HG02885 (cell line): ENCODE results near the gene SERGEF.
"Not testable (repeated sequence)": the region's sequence is repeated elsewhere in the genome, so short reads cannot be mapped to it uniquely, and the experiment has no call there.

ENCODE experiments used
- ATAC-seq: cut with Tn5 transposase; IDR thresholded peaks from one replicate; pipeline ENCODE4 v1.9.1; 2021; ENCODE audit warnings: mild to moderate bottlenecking; ENCODE audit not compliant: unreplicated experiment, poor library complexity

SERGEF gene

GRCh38 chr11:17868398-17868797, 144.4 kb downstream of the SERGEF start:
- ATAC-seq: not testable (repeated sequence)

- ATAC-seq: no peak
These were observed 145.5 kb downstream of the SERGEF start for GRCh38 chr11:17867341-17867740.

DNA sequence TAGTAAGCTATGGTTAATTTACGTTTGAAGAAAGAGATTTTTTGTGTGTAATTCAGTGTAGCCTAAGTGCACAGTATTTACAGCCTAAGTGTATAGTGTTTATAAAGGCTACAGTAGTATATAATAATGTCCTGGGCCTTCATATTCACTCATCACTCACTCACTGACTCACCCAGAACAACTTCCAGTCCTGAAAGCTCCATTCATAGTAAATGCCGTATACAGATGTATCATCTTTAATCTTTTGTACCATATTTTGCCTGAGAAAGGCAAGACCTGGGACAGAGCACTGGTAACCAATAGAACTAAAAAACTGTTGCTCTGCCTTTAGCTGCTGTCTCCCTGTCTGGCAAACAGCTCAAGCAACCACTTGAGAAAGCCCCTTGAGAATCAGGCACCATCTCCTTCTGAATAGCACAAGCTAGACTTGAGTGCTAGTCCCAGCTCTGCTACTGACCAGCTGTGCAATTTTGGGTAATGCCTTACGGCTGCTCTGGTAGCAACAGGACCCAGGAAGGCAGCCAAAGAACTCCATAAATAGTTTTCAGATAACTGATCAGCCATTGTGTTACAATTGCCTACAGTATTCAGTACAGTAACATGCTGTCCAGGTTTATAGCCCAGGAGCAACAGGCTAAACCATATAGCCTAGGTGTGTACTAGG, 146.9 kb downstream of the SERGEF start:
- ATAC-seq: no peak

DNA sequence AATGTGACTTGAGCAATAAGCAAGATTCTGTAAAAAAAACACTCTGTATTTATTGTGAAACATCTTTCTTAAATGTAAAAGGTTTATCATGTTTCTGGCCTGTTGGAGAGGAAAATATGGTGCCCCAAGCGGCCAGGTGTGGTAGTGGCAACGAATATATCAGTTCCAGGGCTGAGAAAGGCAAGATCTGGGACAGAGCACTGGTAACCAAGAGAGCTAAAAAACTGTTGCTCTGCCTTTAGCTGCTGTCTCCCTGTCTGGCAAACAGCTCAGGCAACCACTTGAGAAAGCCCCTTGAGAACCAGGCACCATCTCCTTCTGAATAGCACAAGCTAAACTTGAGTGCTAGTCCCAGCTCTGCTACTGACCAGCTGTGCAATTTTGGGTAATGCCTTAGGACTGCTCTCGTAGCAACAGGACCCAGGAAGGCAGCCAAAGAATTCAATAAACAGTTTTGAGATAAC, 148.3 kb downstream of the SERGEF start:
- peak; percentile 66 for ATAC-seq

GRCh38 chr11:17861036-17861755, 151.7 kb downstream of the SERGEF start:
- no peak for ATAC-seq

- ATAC-seq: no peak
These were observed 153.3 kb downstream of the SERGEF start for GRCh38 chr11:17859552-17859951.

GRCh38 chr11:17855531-17856290, 157.1 kb downstream of the SERGEF start:
- peak; percentile 81 for ATAC-seq

- no peak for ATAC-seq
These were observed 159.6 kb downstream of the SERGEF start for GRCh38 chr11:17853280-17853679.

- no peak for ATAC-seq
These were observed 160.6 kb downstream of the SERGEF start for GRCh38 chr11:17852246-17852645.

GRCh38 chr11:17851697-17852096, 161.2 kb downstream of the SERGEF start:
- ATAC-seq: no peak

DNA sequence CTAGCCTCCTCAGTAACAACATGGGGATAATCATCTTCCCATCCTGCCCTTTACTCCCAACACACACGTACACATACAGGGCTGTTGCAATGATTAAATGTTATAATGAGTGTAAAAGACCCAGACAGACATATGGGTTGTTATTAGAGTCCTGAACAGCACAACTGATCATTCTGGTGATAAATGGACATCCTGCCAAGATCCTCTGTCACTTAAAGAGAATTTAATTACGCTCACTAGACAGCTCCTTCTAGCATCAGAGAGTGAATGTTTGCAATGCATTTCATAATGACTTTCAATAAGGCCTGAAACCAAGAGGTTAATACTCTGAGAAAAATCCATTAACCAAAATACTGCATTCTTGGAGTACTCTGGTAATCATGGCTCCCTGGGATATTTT, 162.5 kb downstream of the SERGEF start:
- no peak for ATAC-seq

DNA sequence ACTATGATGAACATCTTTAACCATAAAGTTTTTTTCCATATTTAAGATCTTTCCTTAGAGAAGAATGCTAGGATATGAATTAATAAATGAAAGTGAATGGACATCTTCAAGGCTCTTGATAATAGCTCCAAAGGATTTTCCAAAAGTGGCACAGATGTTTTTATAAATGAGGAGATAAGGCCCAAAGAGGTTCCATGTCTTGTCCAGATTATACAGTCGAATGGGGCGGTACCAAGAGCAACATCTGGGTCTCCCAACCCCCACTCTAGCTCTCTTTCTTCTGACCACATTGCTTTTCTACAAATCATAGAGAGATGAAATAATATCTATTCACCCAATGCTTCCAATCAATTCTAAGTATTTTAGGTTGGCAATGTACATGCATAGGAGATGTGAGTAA, 164.1 kb downstream of the SERGEF start:
- no peak for ATAC-seq

GRCh38 chr11:17846852-17847453, 165.9 kb downstream of the SERGEF start:
- no peak for ATAC-seq

DNA sequence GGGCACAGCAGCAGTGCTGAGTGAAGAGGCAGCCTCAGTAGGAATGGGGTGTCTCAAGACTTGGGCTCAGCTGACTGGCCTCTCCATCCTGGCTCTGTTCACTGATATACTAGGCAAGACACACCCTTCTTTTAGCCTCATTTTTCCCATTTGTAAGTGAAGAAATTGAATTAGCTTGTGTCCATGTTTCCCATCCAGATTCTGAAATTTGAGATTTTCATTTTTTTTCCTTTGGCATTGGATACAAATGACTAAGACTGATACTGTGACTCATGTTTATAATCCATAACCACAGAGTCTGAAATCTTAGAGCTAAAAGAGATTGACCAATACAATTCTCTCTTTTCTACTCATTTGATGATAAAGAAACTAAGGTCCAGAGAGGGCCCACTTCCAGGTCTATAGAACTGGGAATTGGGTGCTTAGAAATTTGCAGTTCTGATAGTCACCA, 167.4 kb downstream of the SERGEF start:
- no peak for ATAC-seq

DNA sequence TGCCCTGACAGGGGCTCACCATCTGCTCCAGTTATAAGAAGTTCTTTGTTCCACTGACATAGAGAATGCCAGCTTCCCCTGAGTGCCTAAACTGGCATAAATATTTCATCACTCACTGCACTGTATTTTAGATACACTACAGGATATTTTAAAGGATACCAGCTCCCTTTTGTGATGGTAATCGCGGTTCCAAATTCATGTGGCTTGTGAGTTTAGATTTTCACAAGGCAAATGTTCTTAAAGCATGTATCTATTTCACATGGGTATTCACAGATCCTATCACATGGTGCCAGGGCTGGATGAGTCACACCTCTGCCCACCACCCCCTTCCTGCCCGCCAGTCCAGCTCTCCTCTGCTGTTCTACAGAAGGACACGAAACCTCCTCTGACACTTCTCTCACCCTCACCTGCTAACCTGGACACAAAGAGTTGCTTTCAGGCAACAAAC, 172.7 kb downstream of the SERGEF start:
- ATAC-seq: no peak

DNA sequence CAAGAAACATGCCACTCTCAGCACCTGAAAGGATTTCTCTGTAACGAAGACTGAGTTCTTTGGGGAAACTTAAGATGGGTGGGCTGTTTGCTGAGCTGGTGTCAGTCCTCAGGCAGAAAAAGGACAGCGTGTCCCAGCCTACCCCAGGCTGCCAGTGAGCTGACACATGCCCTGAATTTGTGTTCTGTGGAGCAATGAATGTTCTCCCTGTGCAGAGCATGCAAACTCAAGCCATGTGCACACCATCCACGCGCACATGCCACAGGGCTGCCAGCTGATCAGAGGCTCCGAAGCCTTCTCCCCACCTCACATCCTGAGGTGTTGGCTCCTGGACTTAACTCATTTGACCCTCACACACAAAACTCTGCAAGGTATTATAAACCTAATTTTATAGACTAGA, 173.4 kb downstream of the SERGEF start:
- ATAC-seq: no peak

GRCh38 chr11:17838102-17838501, 174.7 kb downstream of the SERGEF start:
- ATAC-seq: no peak

DNA sequence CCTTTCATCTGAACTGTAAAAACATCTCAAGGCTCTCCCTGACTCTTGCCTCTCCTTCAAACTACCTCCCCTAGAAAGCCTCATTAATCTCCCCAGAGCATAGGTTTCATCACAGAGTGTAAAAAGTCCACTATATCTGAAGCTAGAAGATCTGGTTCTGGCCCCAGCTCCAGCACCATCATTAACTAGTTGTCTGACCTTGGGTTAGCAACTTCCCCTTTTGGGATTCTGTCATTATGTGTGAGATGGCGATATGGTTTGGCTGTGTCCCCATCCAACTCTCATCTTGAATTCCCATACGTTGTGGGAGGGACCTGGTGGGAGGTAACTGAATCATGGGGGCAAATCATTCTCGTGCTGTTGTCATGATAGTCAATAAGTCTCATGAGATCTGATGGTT, 181.0 kb downstream of the SERGEF start:
- ATAC-seq: no peak

GRCh38 chr11:17831228-17831627, 181.6 kb downstream of the SERGEF start:
- ATAC-seq: no peak

- no peak for ATAC-seq
These were observed 184.5 kb downstream of the SERGEF start for GRCh38 chr11:17828311-17828751.

- no peak for ATAC-seq
These were observed 185.8 kb downstream of the SERGEF start for GRCh38 chr11:17827006-17827405.
